Upper lobe of left lung (tissue), 4 donors: ENCODE data around the gene ABHD8.

ENCODE experiments used
- EP300 ChIP-seq, 4 donors: sonication (generic); formaldehyde crosslinking; IDR thresholded peaks; one replicate each; pipeline ENCODE4 v1.5.1; 2017; ENCODE audit warnings: antibody characterized with exemption in 4 of 4, control low read depth in 2 of 4
- POLR2A ChIP-seq, 4 donors: fragments of 450-650 bp; IDR thresholded peaks; one replicate each; pipeline ENCODE4 v1.5.1; 2016 to 2017; ENCODE audit warnings: antibody characterized with exemption in 4 of 4, mild to moderate bottlenecking in 2 of 4
- POLR2AphosphoS5 ChIP-seq, 2 donors: sonication (generic); formaldehyde crosslinking; IDR thresholded peaks; one replicate each; pipeline ENCODE4 v1.5.1; 2017; ENCODE audit warnings: antibody characterized with exemption in 2 of 2
- TF ChIP-seq, protein P1 (sequence below), 6 experiments: fragments of 450-650 bp in 4 of 6; fragments of 200-600 bp in 2 of 6; sonication (generic) in 2 of 6; IDR thresholded peaks; one replicate each; pipeline ENCODE4 v1.5.1; 2016 to 2019; ENCODE audit warnings: antibody characterized with exemption in 6 of 6

DNA sequence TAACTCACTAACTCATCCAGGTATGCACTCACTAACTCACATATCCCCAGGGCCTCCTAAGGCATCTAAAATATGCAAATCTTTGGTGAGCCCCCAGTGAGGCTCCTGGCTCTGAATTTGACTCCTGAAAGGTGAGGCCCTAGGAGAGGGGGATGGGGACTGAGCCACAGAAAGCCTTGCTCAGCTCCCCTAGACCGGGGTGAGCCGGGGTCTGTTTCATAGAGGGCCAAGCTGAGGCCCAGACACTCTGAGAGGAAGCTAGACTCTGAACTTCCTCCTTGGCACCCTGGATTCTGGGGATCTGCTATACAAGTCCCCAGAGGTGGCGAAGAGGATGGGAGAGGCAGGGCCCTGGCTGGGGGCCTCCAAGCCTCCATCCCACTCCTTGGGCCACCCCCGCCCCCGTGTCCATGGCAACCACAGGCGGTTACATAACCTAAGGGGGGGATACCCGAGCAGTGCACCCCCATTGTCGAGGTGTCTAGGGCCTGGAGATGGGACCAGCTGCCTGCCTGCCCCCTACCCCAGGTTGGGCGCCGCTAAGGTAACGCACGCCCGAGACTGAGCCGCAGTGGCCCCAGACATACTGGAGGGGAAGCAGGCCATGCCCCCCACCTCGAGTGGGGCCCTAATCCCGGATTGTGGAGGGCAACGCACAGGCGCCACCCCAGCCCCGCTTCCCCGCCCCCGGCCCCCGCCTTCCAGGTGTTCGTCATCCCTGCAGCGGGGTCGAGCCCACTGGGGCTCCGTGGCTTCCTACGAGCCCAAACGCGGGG is 646 bp downstream of the ABHD8 start:
- no peak for TF ChIP-seq POLR2A (IDR thresholded peaks at IDR 0.05)
- TF ChIP-seq, protein P1, sequence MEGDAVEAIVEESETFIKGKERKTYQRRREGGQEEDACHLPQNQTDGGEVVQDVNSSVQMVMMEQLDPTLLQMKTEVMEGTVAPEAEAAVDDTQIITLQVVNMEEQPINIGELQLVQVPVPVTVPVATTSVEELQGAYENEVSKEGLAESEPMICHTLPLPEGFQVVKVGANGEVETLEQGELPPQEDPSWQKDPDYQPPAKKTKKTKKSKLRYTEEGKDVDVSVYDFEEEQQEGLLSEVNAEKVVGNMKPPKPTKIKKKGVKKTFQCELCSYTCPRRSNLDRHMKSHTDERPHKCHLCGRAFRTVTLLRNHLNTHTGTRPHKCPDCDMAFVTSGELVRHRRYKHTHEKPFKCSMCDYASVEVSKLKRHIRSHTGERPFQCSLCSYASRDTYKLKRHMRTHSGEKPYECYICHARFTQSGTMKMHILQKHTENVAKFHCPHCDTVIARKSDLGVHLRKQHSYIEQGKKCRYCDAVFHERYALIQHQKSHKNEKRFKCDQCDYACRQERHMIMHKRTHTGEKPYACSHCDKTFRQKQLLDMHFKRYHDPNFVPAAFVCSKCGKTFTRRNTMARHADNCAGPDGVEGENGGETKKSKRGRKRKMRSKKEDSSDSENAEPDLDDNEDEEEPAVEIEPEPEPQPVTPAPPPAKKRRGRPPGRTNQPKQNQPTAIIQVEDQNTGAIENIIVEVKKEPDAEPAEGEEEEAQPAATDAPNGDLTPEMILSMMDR (IDR thresholded peaks at IDR 0.05) = no peak
- TF ChIP-seq EP300 (IDR thresholded peaks at IDR 0.05) = no peak
- TF ChIP-seq POLR2AphosphoS5 (IDR thresholded peaks at IDR 0.05) = no peak
